Measurements from ENCODE around the gene PDCL2.
A peak's percentile ranks its signal among the peaks of the same experiment; 100 is the strongest.
"Not testable (repeated sequence)": the region's sequence is repeated elsewhere in the genome, so short reads cannot be mapped to it uniquely, and the experiment has no call there.

PDCL2 gene

GRCh38 chr4:55582773-55583172, 9.3 kb downstream of the PDCL2 start:
- DNase-seq = not testable (repeated sequence)

DNA sequence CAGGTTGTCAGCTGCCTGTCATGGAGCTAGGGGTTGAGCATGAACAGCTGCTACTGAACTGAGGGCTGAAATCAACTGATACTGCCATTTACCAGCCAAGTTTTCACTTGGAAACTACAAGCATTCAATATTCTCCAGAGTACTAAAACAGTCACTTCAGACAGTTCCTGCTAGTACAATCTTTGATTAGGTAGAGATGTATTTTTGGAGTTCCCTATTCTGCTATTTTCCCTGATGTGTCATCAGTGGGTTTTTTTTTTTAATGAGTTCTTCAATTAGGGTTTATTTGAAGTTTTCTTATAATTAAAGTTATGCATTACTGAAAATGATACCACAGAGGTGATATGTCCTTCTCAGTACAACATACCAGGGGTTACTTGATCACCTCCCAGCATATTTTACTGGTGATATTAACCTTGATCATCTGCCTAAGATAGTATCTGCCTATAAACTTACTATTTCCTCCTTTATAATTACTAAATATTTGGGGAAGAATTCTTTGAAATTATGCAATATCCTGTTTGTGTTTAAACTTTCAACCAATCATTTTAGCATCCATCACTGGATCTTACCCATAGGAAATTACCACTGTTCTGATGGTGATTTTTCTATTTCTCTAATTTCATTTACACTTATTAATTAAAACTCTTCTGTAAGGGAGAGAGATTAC, 13.6 kb downstream of the PDCL2 start:
- DNase-seq = no peak

DNA sequence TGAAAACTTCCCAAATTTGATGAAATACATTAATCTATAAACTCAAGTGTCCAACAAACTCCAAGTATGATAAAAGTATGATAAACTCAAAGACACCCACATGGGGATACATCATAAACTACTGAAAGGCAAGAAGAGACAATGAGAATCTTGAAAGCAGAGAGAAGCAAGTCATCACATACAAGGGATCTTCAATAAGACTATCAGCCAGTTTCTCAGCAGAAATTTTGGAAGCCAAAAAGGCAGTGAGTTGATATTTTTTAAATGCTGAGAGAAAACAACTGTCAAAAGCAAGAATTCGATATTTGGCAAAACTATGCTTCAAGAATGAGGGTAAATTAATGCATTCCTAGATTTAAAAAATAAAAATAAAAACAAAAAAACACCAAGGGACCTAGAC, 16.5 kb downstream of the PDCL2 start:
- DNase-seq = no peak

GRCh38 chr4:55574252-55574651, 17.8 kb downstream of the PDCL2 start:
- no peak for DNase-seq

GRCh38 chr4:55571806-55572205, 20.2 kb downstream of the PDCL2 start:
- no peak for DNase-seq

DNA sequence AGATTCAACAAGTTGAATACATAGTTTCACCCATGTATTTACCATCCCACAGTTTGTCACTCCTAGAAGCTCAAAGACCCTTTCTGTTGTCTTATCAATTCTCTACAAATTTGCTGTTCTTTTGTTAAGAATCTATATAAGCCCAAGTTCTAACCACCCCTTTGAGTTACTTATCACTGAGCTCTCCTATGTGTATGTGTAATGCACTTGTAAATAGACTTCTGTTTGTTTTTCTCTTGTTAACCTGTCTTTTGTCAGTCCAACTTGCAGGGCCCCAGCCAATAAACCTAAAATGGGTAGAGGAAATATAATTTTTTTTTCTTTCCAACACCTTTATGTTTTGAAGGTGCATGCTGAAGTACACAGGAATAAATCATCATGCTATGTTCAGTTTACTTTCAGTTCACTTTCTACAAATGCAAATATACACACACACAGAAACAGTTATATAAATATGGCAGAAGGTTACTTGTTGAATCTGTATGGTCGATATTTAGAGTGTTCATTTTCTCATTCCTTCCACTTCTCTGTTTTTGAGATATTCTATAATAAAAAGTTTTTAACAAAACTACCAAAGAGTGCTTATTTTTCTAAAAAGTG, 23.0 kb downstream of the PDCL2 start:
- DNase-seq = no peak

DNA sequence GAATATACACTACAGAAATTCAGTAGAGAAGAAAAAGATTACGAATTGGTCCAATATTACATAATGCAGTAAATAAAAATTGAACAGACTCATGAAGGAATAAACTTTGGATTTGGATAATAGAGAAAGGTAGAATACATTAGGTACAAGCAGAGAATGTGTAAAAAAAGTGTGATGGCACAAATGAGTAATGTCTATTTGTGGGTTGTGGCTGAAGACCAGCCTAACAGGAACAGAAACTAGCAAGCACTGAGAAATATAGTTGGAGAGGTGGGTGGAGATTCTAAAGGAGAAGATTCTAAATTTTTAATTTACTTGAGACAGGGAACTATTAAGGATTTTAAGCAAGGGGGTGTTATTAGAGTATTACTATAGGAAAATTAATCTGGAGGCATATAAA, 30.2 kb downstream of the PDCL2 start:
- DNase-seq = no peak

GRCh38 chr4:55560096-55560495, 31.9 kb downstream of the PDCL2 start:
- DNase-seq = no peak

- peak; percentile 57 for DNase-seq
Observed at GRCh38 chr4:55554453-55555030, 37.5 kb downstream of the PDCL2 start.

DNA sequence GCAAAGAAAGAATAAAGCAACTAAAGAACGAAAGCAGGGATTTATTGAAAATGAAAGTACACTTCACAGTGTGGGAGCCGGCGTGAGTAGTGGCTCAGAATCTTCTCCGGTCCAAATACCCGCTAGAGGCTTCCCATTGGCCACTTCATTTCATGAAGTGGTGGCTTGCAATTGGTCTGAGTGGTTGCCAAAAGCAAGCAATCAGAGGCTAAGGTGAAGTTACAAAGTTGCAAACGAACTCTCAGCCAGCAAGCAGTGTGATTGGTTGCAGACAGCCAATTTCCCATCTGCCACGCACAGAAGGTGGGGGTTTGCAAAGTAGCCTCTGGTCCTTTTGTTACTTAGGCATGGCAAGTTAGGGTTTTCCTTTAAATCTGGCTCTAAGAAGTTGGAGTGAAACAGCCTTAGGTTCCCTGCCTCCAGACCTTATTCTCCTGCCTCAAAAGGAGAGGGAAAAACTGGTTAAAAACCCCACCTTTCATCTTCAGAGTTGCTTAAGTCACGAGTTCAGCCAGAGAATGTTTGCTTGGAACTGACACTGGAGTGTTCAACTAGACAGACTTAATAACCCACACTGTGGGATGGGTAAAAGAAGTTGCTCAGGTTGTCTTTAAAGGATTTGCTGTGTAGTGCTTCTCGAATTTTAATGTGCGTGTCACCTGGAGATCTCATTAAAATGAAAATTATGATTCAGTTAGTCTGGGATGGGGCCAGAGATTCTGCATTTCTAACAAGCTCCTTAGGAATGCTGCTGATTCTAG, 38.4 kb downstream of the PDCL2 start:
- peak; percentile 48 for DNase-seq

DNA sequence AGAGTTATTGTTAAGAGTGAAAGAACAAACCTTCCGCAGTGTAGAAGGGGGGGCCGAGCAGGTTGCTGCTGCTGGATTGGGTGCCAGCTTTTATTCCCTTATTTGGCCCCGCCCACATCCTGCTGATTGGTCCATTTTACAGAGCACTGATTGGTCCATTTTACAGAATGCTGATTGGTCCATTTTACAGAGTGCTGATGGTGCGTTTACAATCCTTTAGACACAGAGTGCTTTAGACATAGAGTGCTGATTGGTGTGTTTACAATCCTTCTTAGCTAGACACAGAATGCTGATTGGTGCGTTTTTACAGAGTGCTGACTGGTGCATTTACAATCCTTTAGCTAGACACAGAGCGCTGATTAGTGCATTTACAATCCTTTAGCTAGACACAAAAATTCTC, 40.1 kb downstream of the PDCL2 start:
- DNase-seq = not testable (repeated sequence)

GRCh38 chr4:55549888-55550287, 42.2 kb downstream of the PDCL2 start:
- DNase-seq = peak; percentile 92

DNA sequence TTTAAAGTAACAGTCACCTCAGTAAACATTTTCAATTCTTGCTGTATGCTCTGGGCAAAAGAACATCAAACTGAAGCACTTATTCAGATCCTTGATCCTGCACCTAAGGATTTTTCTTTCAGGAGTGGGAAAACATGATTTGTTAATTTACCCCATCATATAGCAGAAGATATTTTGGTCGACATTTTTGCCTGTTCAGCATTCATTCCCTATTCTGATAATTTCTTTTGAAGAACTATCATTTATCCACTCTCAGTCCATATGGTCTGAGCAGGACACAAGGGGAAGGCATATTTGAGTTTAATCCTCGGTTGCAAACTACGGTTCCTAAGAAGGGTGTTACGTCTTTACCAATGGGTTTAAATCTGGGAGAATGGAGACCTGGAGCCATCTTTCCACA, 44.1 kb downstream of the PDCL2 start:
- DNase-seq = no peak

GRCh38 chr4:55547466-55547770, 44.6 kb downstream of the PDCL2 start:
- peak; percentile 63 for DNase-seq

DNA sequence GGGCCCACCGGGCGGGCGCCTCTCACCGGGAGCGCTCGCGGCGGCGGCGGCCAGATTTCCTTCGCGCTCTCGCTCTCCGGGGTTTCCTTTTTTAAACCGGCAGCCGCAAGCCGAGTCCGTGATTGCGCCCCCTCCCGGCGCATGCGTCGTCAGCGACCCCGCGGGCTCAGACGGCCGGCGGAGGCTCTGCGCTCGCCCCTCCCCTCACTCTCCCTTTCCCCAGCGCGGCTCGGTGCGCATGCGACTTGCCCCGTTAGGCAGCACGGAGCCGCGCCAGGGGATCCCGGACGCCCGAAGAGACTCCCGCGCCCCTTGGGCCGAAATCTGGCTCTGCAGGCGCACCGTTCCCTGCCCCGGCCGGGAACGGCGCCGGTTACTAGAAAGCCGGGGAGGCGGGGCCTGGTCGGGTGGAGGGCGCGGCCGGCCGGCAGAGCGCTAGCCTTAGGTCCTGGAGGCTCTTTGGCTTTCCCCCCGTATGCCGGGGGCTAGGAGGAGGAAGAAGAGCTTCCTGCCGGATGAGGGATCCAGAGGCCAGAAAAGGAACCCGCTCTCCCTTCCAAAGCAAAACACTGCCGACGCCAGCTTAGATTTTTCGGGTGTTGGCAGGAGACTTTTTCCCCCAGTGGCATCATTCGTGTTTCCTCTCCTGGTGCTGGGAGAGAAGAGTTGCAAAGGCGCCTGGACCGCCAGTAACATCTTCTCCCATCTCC, 45.1 kb downstream of the PDCL2 start, which contains the start of gene CLOCK:
CLOCK (minus strand) TSS at position 154 of the 710 bp plus-strand sequence. CDS start 64,124 bp downstream, outside the sequence.
- DNase-seq = peak; percentile 89

GRCh38 chr4:55546506-55546755, 45.6 kb downstream of the PDCL2 start:
- DNase-seq = no peak

- DNase-seq = peak; percentile 63
Observed at GRCh38 chr4:55545641-55546505, 46.2 kb downstream of the PDCL2 start.

- peak; percentile 5 for DNase-seq
Observed at GRCh38 chr4:55545151-55545550, 46.9 kb downstream of the PDCL2 start.

- peak; percentile 43 for DNase-seq
Observed at GRCh38 chr4:55543858-55544257, 48.2 kb downstream of the PDCL2 start.

GRCh38 chr4:55540271-55540670, 51.8 kb downstream of the PDCL2 start:
- no peak for DNase-seq

- peak; percentile 41 for DNase-seq
Observed at GRCh38 chr4:55539658-55540057, 52.4 kb downstream of the PDCL2 start.

DNA sequence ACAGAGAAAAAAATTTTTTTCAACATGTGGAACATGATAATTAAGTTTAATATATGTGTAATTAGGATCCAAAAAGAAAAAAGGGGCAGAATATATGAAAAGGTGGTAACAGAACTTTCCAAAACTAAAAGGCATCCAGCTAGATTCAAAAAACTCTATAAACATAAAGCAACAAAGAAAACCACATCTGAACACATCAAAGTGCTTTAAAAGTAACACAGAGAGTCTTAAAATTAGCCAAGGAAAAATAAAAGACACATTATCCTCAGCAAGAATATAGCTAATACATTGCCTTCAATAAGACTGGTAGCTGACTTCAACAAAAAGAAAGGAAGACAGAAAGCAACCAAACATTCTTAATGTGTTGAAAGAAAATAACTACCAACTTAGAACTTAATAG, 53.5 kb downstream of the PDCL2 start:
- no peak for DNase-seq

All from fibroblast of upper back skin (primary cell).